NCI-H1930 (cell line): ENCODE data around the gene KAT2A.
"Not testable (repeated sequence)": the region's sequence is repeated elsewhere in the genome, so short reads cannot be mapped to it uniquely, and the experiment has no call there.

ENCODE experiments used
- DNase-seq, 2 experiments: peaks; one replicate each; lab custom pipeline; 2025; lab: John Stamatoyannopoulos, UW

Gene KAT2A

DNA sequence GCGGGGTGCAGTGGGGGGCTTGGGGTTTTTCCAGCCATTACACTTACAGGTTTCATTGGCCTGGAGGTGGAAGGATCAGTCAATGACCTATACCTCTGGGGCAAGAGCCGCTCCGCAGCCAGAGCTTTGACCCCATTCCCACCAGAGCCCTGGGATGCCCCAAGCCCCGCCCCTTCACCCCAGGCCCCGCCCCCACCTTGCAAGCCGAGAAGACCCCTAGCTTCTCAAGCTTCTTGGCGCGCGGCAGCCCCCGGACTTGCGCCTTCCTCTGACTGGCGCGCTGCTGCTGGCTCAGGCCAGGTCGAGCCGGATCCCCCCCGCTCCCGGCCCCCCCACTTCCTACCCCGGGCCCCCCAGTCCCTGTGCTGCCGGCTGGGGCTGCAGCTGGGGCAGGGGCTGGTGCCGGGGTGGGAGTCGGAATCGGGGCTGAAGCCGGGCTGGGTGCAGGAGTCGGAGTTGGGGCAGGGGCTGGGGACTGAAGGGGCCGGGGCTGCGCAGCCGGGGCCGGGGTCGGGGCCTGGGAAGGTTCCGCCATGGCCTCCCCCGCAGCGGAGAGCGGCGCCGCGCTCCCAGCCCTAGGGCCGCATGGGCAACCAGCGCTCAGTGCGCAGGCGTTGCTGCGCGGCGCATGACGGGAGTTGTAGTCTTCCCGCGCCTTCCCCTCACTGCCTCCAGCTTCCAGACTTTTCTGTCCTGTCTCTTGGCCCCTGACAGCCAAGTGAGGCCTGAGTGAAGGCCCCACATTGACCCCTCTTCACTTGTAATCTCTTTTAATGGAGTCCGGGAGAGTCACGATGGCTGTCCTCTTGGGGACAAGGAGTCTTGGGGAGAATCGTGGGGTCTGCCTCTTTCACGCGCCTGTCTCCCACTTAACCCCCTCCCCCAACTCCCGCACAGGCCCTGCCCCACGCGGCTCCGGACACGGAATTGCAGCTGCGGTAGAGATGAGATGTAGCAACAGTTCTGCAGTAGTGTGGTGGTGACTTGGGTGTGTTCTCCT is at the start of gene KAT2A:
Gene KAT2A (minus strand): TSS at position 598 of the 1,000 bp plus-strand sequence. CDS start 63 bp downstream, at position 535.
- peak; percentile 61 to 79 for DNase-seq

DNA sequence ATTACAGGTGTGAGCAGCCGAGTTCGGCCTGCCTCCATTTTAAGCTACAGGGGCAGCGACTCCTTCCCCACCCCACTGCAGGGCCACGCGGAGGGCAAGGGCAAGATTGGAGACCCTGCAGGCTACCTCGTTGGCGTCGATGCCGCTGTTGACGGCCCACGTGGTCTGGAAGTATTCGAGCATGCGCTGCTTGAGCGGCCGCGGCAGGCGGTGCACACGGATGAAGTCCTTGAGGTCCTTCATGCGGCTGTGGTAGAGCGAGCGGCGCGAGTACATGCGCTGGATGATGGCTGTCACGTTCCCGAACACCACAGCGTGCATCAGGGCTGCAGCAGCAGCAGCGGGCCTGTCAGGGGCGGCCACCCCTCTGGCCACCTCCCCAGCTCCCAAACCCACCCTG is 48.2 kb upstream of the KAT2A start:
- no peak for DNase-seq

DNA sequence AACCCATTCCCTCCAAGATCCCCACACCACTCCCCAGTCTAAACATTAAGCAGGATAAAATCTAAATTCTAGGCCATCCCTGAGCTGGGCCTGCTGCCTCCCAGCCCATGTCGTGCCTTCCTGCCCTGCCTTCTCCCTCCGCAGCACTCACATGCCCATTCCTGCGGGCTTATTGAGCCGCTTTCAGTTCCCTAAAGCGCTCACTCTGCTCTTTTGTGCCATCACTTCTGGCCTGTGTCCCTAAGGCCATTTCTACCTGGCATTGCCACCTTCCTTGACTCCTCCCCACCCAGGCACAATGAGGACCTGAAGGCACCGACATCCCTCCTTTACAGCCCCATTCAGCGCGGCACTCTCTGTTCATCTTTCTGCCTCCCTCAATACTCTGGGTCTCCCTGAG is 46.6 kb upstream of the KAT2A start:
- DNase-seq = no peak

DNA sequence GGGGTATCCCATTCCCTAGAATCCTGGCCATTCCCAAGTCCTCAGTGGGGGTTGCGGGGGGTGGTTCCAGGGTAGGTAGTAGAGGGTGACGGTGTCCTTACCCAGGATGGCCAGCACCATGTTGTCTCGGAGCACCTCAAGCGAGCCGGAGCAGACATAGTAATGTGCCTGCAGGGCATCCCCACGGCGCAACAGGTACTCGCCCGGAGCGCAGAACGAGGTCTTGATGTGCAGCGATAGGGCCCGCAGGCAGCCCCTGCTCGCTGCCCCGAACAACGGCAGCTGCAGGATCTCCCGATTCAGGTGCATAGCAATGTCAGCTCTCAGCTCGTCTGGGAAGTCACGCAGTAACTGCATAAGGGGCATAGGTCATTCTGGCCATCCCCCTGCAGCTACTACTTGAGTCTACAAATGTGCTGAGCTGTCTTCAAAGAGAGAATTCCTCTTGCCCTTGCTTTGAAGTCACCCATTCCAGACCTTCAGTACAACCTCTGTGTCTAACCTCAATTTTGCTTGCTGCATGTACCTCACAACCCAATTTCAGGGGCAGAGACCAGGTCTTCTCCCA is 45.1 kb upstream of the KAT2A start:
- DNase-seq = no peak

DNA sequence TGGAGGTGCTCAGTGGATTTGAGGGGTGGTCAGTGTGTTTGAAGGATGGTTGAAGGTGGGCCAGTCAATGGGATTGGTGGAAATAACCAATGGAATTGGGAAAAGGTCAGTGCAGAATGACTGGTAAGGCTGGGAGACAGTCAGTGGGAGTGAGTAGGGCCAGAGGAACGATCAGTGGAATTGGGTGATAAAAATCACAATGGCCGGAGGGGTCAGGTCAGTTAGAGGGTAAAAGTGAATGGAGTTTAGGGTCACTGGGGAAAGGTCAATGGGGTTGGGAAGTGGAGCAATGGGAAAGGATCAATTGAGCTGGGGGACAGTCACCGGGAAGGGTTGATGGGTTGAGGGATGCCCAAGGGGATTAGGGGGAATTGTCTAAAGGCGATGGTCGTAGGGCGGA is 44.6 kb upstream of the KAT2A start:
- DNase-seq = no peak

DNA sequence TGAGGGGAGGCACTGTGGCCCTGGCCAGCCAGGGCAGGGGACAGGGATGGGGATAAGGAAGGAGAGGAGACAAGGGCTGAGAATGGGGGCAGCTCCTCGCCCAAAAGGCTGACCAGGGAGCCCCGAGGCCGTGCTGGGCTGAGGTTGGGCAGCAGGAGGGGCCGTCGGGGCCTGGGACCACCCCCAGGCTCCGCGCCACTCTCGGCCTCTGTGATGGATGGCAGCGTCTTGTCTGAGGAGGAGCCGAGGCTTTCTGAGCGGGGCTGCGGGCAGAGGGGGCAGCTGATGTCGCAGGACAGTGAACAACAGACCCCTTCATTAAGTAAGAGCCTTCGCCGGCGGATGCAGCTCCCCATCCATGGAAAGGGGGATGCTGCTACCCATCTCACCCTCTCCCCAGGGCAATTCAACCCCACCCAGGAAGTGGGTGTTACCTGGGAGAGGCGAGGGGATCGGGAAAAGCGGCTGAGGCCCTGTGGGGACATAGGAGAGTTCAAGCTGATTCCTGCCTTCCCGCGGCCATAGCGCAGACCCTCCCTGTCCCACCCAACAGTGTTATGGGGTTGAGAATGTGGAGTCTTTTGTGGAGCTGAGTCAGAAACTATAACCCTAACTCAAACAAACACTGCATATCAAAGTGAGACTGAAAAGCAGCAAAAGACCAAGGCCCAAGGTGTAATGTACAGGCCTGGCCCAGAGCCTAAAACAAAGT is 42.7 kb upstream of the KAT2A start:
- no peak for DNase-seq

DNA sequence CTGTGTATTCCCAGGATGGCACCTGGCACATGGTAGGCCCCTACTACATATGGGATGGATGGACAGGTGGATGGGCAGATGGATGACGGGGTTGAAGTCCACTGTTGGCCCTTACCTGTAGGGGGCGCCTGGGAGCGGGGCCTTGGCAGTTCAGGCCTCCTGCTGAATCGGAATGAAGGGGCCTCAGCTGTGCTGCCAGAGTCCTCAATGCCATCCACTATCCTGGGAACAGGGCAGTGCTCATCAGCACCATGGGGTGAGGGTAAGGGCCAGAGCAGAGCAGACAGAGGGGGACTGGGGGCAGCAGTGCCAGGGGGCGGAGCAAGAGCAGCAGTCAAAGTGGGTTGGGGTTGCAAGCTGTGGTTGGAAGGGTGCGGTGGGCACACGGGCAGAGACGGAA is 41.9 kb upstream of the KAT2A start:
- DNase-seq = no peak

DNA sequence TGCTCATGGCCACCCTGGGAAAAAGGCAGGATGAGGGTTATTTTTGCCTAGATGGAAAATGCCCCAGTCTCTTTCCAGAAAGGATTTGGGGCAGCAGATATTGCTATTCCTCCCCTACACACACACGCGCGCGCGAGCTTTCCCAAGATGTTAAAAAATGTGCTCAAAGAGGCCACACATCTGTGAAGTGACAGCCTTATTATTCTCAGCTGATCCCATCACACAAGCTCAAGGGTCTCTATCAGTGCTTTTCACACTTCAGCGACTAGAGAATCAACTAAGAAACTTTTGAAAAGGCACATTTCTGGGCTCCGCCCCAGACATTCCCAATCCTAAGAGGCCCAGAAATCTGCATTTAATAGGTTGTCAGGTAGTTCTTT is 39.4 kb upstream of the KAT2A start:
- DNase-seq = no peak

DNA sequence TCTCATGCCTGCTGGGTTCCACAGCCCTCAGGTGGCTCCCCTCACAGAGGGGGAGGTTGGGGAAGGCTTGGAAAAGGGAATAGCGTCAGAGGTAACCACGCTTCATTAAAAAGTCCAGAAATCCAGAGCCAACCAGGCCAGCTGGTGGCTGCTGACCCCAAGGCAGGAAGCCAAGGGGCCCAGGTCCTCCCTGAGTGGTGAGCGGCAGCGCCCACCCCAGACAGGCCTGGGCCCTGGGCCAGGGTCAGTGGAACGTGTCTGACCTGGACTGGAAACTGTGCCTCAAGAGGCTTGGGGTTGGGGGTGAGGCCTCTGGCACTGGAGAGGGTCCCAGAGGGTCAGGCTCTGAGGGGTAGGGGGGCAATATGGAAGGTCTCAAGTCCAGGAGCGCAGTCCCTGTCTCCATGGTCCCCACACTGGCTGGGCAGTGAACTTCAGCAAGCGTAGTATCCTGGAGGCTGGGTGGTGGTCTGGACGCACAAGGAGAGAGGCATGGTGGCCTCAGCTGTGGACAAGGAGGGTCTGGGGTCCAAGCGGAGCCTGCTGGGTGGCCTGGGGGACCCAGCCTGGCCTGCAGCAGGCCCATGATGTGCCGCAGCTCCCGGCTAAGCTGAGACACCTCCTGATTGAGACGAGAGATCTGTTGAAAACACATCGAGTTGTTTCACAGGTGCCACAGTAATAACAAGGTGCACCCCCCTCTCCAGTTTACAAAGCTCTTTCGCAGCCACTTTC is 38.8 kb upstream of the KAT2A start:
- no peak for DNase-seq

DNA sequence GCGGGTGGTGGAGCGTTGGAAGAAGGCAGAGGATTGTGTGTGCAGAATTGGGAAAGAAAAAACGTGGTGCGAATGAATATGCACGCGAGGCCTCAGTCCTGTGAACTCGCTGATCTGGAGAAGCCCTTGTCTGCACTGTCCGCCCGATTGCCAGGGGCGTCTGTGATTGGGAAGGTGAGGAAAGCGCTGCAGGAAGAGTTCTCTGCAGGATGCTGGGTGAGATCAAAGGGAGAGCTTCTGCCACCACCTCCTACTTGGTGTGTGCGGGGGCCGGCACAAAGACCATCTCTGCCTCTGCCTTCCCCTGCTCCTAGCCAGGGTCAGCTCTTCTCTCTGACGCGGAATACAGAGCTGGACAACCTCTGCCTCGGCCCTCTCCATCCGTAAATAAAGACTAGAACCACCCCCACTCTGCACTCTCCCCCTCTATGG is 34.5 kb upstream of the KAT2A start:
- no peak for DNase-seq

DNA sequence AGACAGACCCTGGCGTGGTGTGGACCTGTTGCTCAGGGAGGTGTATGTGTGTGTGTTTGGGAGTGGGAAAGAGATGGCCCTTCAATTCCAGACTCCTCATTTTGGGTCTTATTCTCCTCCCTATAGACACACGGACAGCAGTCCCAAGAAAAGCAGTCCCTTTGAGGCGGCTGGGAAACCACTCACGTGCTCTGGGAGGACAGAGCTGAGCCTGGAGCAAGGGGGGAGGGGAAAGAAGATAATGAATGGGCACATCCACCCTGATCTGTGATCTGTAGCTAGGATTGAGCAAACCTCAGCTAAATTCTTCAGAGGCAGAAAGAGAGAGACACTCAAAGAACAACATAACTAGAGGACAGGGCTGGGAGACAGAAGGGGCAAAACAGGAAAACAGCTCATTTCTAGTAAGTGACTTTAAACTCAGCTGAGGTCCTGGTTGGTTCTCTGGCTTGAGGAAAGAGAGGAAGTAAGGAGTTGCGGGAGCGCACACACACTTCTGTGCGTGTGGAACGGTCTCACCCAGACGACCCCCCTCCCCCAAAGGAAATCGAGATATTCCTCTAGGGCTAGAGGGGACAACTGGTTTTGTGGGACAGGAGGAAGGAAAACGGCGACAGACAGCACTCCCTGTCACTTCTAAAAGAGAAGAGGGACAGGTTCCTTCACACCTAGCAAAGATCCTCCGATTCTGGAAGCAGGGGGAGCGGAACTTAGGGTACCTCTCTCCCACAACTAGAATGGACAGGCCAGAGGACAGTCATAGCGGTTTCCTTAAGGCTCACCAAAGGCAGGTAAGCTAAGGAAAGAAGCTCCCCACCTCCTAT is 33.0 kb upstream of the KAT2A start:
- no peak for DNase-seq

DNA sequence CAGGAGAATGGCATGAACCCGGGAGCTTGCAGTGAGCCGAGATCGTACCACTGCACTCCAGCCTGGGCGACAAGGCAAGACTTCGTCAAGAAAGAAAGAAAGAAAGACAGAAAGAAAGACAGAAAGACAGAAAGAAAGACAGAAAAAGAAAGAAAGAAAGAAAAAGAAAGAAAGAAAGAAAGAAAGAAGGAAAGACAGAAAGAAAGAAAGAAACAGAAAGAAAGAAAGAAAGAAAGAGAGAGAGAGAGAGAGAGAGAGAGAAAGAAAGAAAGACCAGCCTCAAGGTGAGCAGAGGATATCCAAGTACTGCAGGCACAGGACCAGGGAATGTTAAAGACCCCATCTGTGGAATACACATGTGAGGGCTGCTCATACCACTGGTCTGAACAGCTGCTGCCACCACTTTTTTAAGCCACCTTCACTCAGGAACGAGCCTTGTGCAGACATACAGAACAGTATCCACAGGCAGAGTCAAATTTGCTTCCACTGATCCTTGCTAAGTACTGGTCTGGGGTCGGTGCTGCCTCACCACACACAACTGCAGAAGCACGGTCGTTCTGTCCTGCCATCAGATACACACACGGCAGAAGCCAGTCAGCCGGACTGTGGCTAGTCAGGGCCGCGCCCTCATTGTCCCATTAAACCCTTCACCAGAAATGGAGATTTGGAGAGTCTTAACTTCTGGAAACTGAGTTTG is 25.9 kb upstream of the KAT2A start:
- no peak for DNase-seq

DNA sequence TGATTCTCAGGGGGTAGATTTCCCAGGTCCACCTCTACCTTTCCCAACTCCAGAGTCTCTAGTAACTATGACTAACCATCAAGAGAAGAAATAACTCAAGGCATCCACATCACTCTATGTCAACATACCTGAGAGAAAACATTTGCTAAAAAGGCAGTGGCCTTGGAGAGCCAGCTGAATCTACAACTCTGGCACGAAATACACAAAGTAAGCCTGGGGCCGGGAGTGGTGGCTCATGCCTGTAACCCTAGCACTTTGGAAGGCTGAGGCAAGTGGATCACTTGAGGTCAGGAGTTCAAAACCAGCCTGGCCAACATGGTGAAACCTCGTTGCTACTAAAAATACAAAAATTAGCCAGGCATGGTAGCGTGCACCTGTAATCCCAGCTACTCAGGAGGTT is 22.0 kb upstream of the KAT2A start:
- DNase-seq = not testable (repeated sequence)

DNA sequence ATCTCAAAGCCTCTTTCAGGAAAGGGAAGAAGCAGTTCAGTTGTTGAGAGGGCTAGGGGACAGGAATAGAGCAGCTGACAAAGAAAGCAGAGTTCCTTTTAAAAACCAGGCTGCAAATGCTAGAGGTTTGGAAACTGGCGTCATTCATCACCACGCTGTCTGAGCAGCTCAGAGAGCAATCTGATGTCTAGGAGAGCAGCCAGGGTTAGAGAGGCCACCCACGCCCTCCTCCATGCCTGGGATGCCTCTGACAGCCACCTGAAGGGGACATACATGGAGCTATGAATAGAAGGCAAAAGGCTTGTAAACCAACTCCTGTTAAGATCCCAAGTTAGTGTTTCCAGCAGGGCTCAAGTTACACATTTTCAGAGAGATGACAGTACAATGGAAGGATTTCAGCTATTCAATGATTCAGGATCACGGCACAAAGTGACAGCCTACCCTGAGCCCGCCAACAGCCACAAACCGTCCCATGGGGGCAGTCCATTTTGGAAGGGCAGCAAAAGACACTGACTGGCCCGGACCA is 21.3 kb upstream of the KAT2A start:
- DNase-seq = no peak

DNA sequence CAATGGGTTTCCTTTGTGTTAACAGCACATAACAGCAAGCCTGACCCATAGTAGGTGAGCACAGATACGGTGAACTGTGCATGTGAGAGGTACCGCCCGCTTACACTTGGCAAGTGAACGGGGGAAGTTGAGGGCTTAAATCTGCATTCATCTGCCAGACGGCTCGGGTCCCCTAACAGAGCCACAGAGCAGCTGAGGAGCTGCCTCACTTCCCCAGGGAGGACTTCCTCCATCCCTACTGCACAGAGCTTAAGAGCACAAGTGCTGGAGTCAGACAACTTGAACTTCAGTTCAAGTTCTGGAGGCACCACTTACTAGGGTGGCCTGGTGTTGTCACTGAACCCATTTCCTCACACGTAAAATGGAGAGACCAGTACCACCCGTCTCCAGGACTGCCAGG is 20.2 kb upstream of the KAT2A start:
- DNase-seq = no peak

DNA sequence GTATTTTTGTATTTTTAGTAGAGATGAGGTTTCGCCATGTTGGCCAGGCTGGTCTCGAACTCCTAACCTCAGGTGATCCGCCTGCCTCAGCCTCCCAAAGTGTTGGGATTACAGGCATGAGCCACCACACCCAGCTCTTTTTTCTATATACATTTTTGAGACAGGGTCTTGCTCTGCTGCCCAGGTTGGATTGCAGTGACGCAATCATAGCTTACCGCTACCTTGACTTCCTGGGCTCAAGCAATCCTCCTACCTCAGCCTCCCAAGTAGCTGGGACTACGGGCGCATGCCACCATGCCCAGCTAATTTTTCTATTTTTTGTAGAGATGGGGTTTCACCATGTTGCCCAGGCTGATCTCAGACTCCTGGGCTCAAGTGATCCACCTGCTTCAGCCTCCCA is 19.5 kb upstream of the KAT2A start:
- DNase-seq = not testable (repeated sequence)

DNA sequence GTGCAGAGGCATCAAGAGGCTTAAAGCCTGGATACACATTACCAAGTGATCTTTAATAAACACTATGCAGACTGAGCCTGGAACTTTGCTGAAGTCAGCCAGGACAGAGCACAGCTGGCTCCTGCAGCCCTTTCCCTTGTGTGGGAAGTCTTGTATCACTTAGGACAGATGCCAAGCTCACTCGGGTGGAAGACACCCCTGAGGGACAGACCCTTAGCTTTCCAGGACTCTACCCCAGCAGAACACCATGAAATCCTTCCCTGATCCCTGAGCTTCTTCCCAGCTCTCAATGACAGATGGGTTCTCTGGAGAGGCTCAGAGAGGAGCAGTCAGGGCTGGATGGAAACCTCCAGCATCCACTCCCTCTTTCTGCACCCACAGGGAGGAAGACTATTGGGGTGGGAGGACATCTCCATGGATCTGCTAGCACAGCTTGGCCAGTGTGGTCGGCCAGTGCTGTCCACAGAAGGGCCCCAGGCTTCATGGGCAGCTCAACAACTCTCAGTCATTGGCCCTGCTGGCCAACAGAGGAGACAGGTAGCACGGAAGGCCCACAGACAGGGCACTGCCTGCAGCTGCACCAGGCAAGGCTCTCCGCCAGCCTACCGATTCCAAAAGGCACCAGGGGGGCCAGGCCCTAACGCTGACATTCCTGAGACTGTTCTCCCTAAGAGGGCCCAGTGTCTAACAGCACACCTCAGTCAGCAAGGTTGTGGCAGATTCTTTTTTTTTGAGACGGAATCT is 17.8 kb upstream of the KAT2A start:
- DNase-seq = no peak

DNA sequence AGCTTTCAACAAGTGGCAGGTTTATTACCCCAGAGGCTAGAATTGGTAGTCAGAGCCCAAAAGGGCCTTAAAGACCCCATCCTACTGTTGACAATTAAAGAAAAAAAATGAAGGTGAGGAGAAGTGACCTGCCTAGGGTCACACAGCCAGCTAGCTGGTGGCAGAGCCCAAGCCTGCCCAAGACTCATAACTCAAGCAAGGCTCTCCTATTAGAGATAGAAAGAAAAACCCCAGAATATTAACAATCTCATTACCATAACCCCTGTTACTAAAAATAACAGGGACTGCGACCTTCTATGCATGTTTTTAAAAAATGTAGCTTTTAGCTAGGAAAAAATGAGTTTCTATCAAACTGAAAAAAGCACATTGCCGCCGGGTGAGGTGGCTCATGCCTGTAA is 15.5 kb upstream of the KAT2A start:
- no peak for DNase-seq
